ENCODE measurements around the gene TMC6. TPM values are rescaled to one million over a fixed set of nuclear protein-coding genes. Genes with fewer than 3 reads are reported as not detected.

TMC6 gene
- total RNA-seq, 1 donor from 2014 or later, result 251 TPM

DNA sequence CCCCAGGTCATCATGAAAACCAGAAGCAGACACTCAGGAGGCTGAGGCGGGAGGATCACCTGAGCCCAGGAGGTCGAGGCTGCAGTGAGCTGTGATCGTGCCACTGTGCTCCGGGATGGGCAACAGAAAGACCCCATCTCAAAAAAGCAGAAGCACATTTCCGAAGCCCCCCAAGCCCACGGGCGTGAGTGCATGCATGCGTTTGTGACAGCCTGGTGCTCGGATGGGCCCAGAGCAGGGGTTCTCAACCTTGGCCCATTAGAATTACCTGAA lies 19.1 kb downstream of the TMC6 start:
- peaks cover 52% of the 10 kb centered on the region for H3K36me3 Mint-ChIP-seq (ENCODE audit: low read depth)
- intact Hi-C loops (cut with micrococcal nuclease), result no loop called here
- H3K27me3 Mint-ChIP-seq, result no peaks in the 10 kb centered on the region
- H3K9me3 Mint-ChIP-seq, result no peaks in the 10 kb centered on the region
- no peak overlapping the region for H3K4me3 Mint-ChIP-seq
- DNase-seq, result no peak
- H3K4me1 Mint-ChIP-seq, result peaks cover 30% of the 10 kb centered on the region
- no peak overlapping the region for H3K27ac Mint-ChIP-seq

DNA sequence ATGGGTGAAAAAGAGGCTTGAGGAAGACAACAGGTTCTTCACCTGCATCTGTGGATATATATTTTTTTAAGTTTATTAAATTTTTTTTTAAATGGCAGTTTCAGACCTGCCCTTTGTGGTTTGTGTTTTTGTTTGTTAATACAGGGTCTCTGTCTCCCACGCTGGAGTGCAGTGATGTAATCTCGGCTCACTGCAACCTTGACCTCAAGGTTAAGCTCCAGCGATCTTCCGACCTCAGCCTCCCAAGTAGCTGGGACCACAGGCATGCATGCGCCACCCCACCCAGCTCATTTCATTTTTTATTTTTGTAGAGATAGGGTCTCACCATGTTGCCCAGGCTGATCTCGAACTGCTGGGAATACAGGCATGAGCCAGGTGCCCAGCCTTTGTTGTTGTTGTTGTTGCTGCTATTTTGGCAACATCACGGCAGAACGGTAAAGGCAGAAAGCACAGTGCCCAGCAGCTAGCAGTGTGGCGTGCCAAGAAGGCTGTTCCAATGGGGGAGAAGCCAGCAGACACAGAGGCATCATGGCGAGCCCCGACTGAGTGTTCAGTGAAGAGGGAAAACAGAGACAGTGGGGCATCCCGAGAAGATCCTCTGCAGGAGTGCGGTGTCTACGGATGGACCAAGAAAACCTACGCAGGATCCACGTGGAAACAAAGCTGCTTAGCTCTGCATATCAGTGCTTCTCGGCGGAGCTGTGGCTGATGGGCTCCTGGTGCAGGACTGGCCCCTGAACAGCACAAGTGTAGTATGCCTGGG lies 19.6 kb downstream of the TMC6 start:
- H3K4me3 Mint-ChIP-seq, result no peak overlapping the region
- intact Hi-C loops (cut with micrococcal nuclease), result no loop called here
- DNase-seq, result no peak
- peaks cover 25% of the 10 kb centered on the region for H3K4me1 Mint-ChIP-seq
- peak overlapping the region; percentile 41 for H3K27ac Mint-ChIP-seq
- H3K36me3 Mint-ChIP-seq (ENCODE audit: low read depth), result peaks cover 50% of the 10 kb centered on the region
- H3K9me3 Mint-ChIP-seq, result no peaks in the 10 kb centered on the region
- no peaks in the 10 kb centered on the region for H3K27me3 Mint-ChIP-seq

DNA sequence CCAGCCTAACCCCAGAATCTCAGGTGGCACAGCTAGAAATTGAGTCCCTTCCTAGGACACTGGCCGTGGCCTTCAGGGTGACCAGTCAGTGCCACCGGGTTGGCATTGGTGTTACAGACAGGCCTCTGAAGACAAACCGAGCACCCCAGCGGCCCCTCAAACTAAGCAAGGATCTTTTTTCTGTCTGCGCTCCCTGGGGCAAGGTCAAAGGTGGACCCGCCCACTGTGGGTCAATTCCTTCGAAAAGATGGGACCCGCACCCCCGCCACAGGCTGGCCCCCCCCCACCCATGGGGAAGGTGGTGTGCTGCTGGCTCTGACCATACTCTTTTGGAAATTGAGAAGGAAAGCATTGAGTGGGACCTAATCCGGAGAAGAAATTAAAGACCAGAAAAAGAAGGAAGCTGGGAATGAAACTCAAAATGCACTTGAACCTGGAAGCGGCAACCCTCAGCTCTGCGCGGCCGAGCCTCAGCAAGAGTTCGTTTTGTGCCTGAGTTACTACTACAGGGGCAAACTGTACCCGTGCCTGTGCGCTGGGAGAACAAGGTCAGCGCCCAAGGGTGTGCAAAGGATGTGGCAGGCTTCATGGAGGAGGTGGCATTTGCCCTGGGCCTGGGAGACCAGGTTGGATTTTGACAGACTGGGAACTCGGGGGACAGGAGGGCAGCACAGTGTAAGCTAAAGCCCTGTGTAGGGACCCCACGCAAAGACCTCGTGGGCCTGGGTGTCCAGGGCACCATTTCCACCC lies 20.4 kb downstream of the TMC6 start:
- no peaks in the 10 kb centered on the region for H3K9me3 Mint-ChIP-seq
- DNase-seq, result no peak
- H3K27ac Mint-ChIP-seq, result peak overlapping the region; percentile 84
- peaks cover 19% of the 10 kb centered on the region for H3K4me1 Mint-ChIP-seq
- H3K4me3 Mint-ChIP-seq, result no peak overlapping the region
- peaks cover 46% of the 10 kb centered on the region for H3K36me3 Mint-ChIP-seq (ENCODE audit: low read depth)
- intact Hi-C loops (cut with micrococcal nuclease), result no loop called here
- H3K27me3 Mint-ChIP-seq, result no peaks in the 10 kb centered on the region

DNA sequence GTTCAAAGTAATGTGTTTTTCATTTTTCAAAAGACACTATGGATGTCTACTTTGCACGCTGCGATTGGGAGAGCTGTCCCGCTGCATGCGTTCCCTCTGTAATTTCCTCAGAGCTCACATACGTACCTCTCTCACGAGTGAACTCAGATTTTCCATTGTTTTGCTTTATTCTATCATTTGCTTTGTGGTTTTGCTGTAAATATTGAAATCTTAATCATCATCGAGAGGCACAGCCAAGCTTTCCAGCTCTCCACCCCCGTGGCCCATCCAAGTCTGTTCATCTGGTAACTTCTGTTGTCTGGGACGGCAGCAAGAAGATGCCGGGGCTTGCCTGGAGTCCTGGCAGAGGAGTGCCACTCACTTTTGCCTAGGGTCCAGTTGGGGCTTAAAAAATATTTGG lies 21.1 kb downstream of the TMC6 start:
- peak overlapping the region; percentile 84 for H3K27ac Mint-ChIP-seq
- H3K4me1 Mint-ChIP-seq, result peaks cover 17% of the 10 kb centered on the region
- no peaks in the 10 kb centered on the region for H3K27me3 Mint-ChIP-seq
- no peak overlapping the region for H3K4me3 Mint-ChIP-seq
- H3K9me3 Mint-ChIP-seq, result no peaks in the 10 kb centered on the region
- H3K36me3 Mint-ChIP-seq (ENCODE audit: low read depth), result peaks cover 43% of the 10 kb centered on the region
- no peak for DNase-seq
- intact Hi-C loops (cut with micrococcal nuclease), result no loop called here

DNA sequence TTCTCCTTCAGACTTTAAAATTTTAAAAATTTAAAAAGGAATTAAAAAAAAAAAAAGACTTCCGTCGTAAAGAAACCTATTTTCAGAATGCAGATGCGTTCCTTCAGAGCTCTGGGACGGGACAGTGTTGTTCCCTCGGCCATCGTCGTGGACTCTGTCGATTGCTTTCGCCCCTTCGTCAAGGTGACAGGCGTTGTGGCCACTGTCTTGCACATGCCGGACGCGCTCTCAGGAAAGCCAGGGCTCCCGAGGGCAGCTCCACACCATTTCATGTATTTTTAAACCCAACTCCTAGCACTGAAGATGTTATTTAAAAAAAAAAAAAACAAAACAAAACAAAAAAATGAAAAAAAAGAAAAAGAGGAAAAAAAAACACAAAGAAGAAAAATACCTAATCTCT lies 22.3 kb downstream of the TMC6 start:
- H3K27me3 Mint-ChIP-seq, result no peaks in the 10 kb centered on the region
- DNase-seq, result no peak
- no peak overlapping the region for H3K4me3 Mint-ChIP-seq
- intact Hi-C loops (cut with micrococcal nuclease), result no loop called here
- H3K36me3 Mint-ChIP-seq (ENCODE audit: low read depth), result peaks cover 49% of the 10 kb centered on the region
- peaks cover 15% of the 10 kb centered on the region for H3K4me1 Mint-ChIP-seq
- H3K9me3 Mint-ChIP-seq, result no peaks in the 10 kb centered on the region
- no peak overlapping the region for H3K27ac Mint-ChIP-seq

DNA sequence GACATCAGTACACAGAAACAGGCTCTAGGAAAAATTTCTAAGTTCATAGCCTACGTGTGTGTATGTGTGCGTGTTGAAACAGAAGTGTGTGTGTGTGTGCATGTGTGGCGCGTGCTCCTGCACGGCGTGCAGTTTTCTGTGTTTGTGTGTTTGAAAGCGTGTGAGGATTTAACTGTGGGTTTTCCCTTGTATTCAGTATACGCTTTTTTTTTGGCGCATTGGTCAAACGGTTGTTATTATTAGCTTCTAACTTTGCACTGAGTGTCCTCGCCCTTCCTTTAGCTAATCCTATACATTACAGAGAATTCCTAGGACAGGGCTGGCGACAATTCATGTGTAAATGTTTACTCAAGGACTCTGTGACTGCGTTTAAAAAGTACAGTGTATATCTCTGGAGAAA lies 23.0 kb downstream of the TMC6 start:
- Mint-ChIP-seq H3K27me3 (no peaks in the 10 kb centered on the region), H3K4me1 (peaks cover 13% of the 10 kb centered on the region), H3K9me3 (no peaks in the 10 kb centered on the region), H3K36me3 (ENCODE audit: low read depth) (peaks cover 47% of the 10 kb centered on the region), H3K4me3 (no peak overlapping the region), H3K27ac (no peak overlapping the region)
- intact Hi-C loops (cut with micrococcal nuclease), result no loop called here
- DNase-seq, result no peak

DNA sequence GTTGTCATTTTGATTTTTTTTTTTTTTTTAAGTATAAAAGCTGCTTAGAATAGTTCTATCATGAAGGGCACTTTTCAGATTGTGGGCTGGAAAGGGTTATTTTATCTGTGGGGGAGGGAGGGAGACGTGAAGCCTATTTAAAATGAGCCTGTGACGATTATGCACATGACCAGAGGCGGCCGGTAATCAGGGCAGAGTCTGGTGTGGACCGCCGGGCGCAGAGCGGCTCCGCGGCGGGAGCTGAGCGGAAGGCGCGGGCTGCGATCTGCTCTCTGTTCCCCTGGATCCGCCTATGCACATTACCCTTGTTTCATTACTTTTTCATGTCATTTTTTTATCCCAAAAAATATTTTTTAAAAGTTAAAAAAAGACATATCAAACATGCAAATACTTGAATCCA lies 23.5 kb downstream of the TMC6 start:
- intact Hi-C loops (cut with micrococcal nuclease), result no loop called here
- peaks cover 11% of the 10 kb centered on the region for H3K4me1 Mint-ChIP-seq
- no peaks in the 10 kb centered on the region for H3K9me3 Mint-ChIP-seq

DNA sequence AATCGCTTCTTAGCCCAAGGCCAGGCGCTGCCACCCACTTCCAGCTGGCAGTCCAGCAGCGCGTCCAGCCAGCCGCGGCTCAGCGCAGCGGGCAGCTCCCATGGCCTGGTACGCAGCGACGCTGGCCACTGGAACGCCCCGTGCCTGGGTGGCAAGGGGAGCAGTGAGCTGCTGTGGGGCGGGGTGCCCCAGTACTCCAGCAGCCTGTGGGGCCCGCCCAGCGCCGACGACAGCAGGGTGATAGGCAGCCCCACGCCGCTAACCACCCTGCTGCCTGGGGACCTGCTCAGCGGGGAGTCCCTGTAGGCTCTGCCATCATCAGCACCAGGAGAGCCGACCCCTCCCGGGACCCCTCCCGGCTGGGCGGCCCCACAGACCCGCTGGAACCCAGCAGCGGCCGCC lies 24.0 kb downstream of the TMC6 start:
- Mint-ChIP-seq H3K4me1 (peaks cover 11% of the 10 kb centered on the region), H3K27ac (no peak overlapping the region), H3K36me3 (ENCODE audit: low read depth) (peaks cover 50% of the 10 kb centered on the region), H3K9me3 (no peaks in the 10 kb centered on the region), H3K4me3 (no peak overlapping the region), H3K27me3 (no peaks in the 10 kb centered on the region)
- intact Hi-C loops (cut with micrococcal nuclease), result no loop called here
- DNase-seq, result no peak

More for the DNA sequence above, 23.5 kb downstream of the TMC6 start:
- no peak for DNase-seq
- no peak overlapping the region for H3K4me3 Mint-ChIP-seq
- no peak overlapping the region for H3K27ac Mint-ChIP-seq
- peaks cover 46% of the 10 kb centered on the region for H3K36me3 Mint-ChIP-seq (ENCODE audit: low read depth)
- no peaks in the 10 kb centered on the region for H3K27me3 Mint-ChIP-seq

DNA sequence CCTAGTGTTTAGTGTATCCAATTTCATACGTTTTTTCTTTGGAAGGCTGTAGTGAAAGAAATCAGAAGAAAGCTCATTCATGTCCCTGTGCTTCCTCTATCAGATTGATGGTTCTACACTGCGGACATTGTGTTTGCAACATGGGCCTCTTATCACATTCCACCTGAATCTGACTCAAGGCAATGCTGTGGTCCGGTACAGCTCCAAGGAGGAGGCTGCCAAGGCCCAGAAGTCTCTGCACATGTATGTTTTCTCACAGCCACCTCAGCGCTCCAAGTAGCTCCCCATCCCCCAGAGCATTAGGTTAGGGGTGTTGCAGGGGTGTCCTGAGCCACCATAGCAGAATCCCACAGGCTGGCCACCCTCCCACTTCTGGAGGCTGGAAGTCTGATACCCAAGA lies 25.2 kb downstream of the TMC6 start:
- no peak for DNase-seq
- Mint-ChIP-seq H3K9me3 (no peaks in the 10 kb centered on the region), H3K27ac (no peak overlapping the region), H3K36me3 (ENCODE audit: low read depth) (peaks cover 53% of the 10 kb centered on the region), H3K4me3 (no peak overlapping the region), H3K27me3 (no peaks in the 10 kb centered on the region), H3K4me1 (peaks cover 11% of the 10 kb centered on the region)
- intact Hi-C loops (cut with micrococcal nuclease), result no loop called here

DNA sequence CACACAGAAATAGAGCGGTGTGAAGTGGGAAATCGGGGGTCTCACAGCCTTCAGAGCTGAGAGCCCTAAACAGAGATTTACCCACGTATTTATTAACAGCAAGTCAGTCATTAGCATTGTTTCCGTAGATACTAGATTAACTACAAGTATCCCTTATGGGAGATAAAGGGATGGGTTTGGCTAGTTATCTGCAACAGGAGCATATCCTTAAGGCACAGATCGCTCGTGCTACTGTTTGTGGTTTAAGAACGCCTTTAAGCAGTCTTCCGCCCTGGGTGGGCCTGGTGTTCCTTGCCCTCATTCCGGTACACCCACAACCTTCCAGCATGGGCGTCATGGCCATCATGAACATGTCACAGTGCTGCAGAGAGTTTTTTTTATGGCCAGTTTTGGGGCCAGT lies 27.0 kb downstream of the TMC6 start:
- H3K9me3 Mint-ChIP-seq, result no peaks in the 10 kb centered on the region
- DNase-seq, result no peak
- H3K36me3 Mint-ChIP-seq (ENCODE audit: low read depth), result peaks cover 48% of the 10 kb centered on the region
- H3K4me3 Mint-ChIP-seq, result no peak overlapping the region
- intact Hi-C loops (cut with micrococcal nuclease), result no loop called here
- H3K27me3 Mint-ChIP-seq, result no peaks in the 10 kb centered on the region
- no peak overlapping the region for H3K27ac Mint-ChIP-seq
- no peaks in the 10 kb centered on the region for H3K4me1 Mint-ChIP-seq

DNA sequence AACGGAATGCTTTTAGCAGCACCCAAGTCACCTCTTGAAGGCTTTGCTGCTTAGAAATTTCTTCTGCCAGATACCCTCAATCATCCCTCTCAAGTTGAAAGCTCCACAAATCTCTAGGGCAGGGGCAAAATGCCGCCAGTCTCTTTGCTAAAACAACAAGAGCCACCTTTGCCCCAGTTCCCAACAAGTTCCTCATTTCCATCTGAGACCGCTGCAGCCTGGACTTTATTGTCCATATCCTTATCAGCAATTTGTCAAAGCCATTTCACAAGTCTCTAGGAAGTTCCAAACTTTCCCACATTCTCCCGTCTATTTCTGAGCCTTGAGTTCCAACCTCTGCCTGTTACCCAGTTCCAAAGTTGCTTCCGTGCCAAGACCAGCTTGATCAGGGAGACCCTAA lies 27.4 kb downstream of the TMC6 start:
- H3K4me3 Mint-ChIP-seq, result no peak overlapping the region
- H3K36me3 Mint-ChIP-seq (ENCODE audit: low read depth), result peaks cover 52% of the 10 kb centered on the region
- H3K9me3 Mint-ChIP-seq, result no peaks in the 10 kb centered on the region
- no peak overlapping the region for H3K27ac Mint-ChIP-seq
- H3K27me3 Mint-ChIP-seq, result no peaks in the 10 kb centered on the region
- no peaks in the 10 kb centered on the region for H3K4me1 Mint-ChIP-seq
- intact Hi-C loops (cut with micrococcal nuclease), result no loop called here
- DNase-seq, result no peak

DNA sequence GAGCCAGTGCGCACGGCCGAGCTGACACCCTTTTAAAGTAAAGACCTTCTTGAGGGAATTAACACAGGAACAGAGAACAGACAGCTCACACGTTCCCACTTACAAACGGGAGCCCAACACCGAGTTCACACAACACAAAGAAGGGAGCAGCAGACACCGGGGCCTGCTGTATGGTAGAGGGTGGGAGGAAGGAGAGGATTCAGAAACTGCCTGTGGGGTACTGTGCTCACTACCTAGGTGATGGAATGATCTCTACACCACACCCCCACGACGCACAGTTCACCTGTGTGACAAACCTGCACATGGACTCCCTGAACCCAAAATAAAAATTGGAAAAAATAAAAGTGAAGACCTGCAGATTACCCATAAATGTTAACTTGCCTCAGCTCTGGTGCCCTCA lies 32.5 kb downstream of the TMC6 start:
- DNase-seq, result no peak
- H3K27me3 Mint-ChIP-seq, result no peaks in the 10 kb centered on the region

DNA sequence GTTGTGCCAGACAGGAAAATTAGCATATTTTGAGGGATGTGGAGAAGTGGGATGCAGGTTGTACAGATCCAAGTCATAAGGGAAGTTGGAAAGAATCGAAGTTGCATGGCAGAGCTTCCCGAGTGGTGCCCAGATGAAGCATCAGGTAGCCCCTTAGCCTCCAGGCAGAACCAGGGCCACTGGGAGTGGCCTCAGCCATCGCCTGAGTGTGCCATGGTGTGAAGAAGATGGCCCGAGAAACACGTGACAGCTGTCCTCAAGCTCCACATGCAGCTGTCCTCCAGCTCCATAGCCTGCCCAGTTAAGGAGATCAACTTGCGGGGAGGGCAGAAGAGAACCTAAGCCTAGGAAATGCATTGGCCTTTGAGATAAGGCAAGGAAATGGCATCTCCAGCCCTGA lies 33.5 kb downstream of the TMC6 start:
- Mint-ChIP-seq H3K27me3 (no peaks in the 10 kb centered on the region), H3K4me1 (peaks cover 3% of the 10 kb centered on the region), H3K27ac (no peak overlapping the region), H3K9me3 (no peaks in the 10 kb centered on the region), H3K36me3 (ENCODE audit: low read depth) (peaks cover 57% of the 10 kb centered on the region), H3K4me3 (no peak overlapping the region)
- no peak for DNase-seq
- intact Hi-C loops (cut with micrococcal nuclease), result no loop called here

More for the DNA sequence above, 32.5 kb downstream of the TMC6 start:
- no peak overlapping the region for H3K27ac Mint-ChIP-seq
- H3K9me3 Mint-ChIP-seq, result no peaks in the 10 kb centered on the region
- intact Hi-C loops (cut with micrococcal nuclease), result no loop called here
- H3K4me1 Mint-ChIP-seq, result peaks cover 3% of the 10 kb centered on the region
- H3K4me3 Mint-ChIP-seq, result no peak overlapping the region
- H3K36me3 Mint-ChIP-seq (ENCODE audit: low read depth), result peaks cover 62% of the 10 kb centered on the region

DNA sequence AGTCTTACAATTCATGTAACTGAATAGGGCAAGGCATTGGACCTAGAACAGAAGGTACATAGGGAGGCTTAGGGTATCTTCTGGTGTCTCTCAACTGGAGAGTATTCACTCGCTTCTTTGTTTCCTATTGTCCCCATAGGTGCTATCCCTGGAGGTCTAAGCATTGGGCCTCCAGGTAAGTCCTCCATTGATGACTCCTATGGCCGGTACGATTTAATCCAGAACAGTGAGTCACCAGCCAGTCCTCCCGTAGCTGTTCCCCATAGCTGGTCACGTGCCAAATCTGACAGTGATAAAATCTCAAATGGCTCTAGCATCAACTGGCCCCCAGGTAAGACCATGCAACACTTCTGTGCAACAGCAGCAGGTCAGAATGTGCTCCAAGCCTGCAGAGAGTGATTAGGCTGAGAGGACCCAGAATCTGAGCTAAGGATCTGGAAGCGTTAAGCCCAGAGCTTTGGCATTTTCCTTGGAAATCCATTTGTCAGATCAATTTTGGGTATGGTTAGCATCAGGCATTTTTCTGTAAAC lies 35.7 kb downstream of the TMC6 start:
- peaks cover 7% of the 10 kb centered on the region for H3K4me1 Mint-ChIP-seq
- no peak for DNase-seq
- intact Hi-C loops (cut with micrococcal nuclease), result no loop called here
- no peaks in the 10 kb centered on the region for H3K27me3 Mint-ChIP-seq
- H3K36me3 Mint-ChIP-seq (ENCODE audit: low read depth), result peaks cover 42% of the 10 kb centered on the region
- no peak overlapping the region for H3K27ac Mint-ChIP-seq
- no peaks in the 10 kb centered on the region for H3K9me3 Mint-ChIP-seq
- no peak overlapping the region for H3K4me3 Mint-ChIP-seq
